Temporal lobe (tissue), 1 donor: Measurements from ENCODE around the gene RPS28. TPM values are rescaled to one million over a fixed set of nuclear protein-coding genes. Genes with fewer than 3 reads are reported as not detected.

ENCODE experiments used
- total RNA-seq: library from RNA; depleted of rRNA; stranded (reverse); fragments of >200 nt; gene quantifications from one replicate; pipeline ENCODE4 v1.2.3, GENCODE V29; 2014

Gene RPS28
- total RNA-seq, 1 donor from 2014 or later = 175 TPM

Other genes starting within 250 kb of the RPS28 start
- 40.6 TPM for gene FBN3, start 171.9 kb upstream of the RPS28 start, total RNA-seq
- gene CERS4, start 112.1 kb upstream of the RPS28 start, total RNA-seq = 56.1 TPM
- 15.5 TPM for gene CD320, start 13.1 kb upstream of the RPS28 start, total RNA-seq
- 3.7 TPM for gene NDUFA7, start 121 bp upstream of the RPS28 start, total RNA-seq
- gene KANK3, start 21.8 kb downstream of the RPS28 start, total RNA-seq = 2.2 TPM
- 1.5 TPM for gene ANGPTL4, start 42.7 kb downstream of the RPS28 start, total RNA-seq
- 163 TPM for gene RAB11B, start 68.9 kb downstream of the RPS28 start, total RNA-seq
- gene MARCHF2, start 91.8 kb downstream of the RPS28 start, total RNA-seq = 22.4 TPM
- 84.3 TPM for gene HNRNPM, start 123.5 kb downstream of the RPS28 start, total RNA-seq
- 0.25 TPM for gene PRAM1, start 181.1 kb downstream of the RPS28 start, total RNA-seq
- 4.7 TPM for gene ZNF414, start 192.7 kb downstream of the RPS28 start, total RNA-seq